NCI-H2196 treated with DMSO at 0.1 percent for 48 hours (cell line): ENCODE results near the gene IGF2BP3.
"Not testable (repeated sequence)": the region's sequence is repeated elsewhere in the genome, so short reads cannot be mapped to it uniquely, and the experiment has no call there.

Experiments
- DNase-seq: peaks from one replicate; lab custom pipeline; 2025; ENCODE audit not compliant: unreplicated experiment; lab: John Stamatoyannopoulos, UW

Gene IGF2BP3

DNA sequence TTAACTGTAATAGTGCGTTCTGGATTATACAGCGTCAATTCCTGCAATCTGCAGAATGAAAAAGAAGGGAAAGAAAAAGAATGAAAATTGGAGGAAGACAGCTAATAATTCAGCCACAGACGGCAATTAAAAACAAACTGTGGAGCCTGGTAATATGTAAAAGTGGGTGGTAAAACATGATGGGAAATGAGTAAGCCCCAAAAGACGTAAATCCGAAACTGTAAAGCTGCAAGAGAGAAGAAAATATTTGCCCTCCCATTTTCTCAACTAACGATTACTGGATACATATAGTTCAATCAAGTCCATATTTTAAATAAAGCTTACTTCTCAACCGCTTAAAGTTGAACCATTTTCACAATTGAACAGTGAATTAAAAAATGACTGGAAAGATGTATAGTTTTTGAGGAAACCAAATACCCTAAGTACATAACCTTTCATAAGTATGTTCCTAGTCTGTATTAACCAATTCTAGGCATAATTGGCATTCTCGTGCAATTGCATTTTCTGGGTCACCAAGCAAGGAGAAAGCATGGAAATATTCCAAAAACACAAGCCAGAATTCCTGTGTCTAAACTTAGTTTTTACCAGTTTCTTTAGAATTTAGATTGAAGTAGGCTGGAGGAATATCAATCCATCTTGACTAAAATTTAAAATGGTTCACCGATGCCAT lies 126.3 kb downstream of the IGF2BP3 start:
- no peak for DNase-seq

DNA sequence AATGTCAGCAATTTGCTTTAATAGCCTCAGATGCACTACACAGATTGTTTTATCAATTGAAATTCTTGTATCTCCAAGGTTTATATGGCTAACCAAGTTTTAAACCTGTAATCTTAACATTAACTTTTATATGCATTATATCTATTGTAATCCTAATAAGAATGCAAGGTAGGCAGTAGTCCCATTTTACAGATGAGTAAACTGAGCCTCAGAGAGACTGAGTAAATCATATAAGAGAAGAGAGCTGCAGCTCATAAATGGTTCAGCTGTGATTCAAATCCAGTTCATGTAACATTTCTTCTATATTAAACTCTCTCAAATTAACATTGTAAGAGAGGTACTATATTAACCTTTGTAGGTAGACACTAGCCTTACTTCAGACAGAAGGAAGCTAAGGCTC lies 127.2 kb downstream of the IGF2BP3 start:
- DNase-seq: no peak

DNA sequence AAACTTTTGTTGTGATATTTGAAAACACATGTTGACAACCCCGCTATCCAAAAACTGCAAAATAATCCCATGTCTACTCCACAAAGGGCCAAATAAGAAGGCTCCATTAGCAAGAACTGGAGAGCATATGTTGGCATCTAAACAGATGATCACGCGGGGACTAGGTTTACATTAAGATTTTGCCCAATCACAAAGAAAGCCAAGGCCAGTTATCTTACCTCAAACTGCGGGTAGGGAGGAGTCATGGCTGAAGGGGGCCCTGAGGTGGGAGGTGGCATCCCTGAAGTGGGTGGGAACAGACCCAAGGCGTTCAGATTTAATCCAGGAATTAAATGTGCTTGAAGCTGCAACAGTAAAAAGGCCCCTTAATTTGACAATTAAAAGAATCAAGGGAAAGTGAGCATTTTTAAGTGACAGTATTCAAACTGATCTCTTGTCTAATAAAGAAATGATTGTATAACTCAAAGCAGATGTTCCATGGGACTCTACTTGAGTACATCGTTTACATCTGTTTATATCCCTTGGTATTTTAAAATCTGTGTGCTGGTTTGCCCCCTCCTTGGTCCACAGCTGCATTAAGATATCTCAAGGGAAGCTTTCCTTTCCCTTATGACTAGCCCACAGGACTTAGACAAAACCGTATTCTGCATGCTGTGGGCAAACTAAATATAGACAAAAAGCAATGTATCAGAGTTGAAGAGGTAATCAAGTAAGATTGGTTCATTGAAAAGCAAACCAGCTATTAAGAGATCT lies 128.3 kb downstream of the IGF2BP3 start:
- no peak for DNase-seq

DNA sequence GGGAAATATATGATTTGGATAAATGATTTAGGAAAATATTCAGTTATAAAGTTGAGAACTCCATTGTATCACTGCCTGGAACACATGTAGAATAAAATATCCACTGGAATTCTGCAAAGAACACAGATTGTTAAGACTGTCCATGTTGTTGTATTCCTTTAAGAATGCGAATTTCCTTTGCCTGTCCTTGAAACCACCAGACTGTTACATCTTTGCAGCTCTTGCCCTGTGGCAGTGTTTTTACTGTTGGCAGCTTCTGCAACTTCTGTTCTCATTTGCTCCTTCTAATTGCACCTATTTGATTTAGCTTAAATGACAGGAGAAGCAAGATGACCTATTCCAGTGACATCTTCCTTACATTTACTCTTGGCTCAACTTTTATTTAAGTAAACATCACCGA lies 131.4 kb downstream of the IGF2BP3 start:
- DNase-seq: no peak

DNA sequence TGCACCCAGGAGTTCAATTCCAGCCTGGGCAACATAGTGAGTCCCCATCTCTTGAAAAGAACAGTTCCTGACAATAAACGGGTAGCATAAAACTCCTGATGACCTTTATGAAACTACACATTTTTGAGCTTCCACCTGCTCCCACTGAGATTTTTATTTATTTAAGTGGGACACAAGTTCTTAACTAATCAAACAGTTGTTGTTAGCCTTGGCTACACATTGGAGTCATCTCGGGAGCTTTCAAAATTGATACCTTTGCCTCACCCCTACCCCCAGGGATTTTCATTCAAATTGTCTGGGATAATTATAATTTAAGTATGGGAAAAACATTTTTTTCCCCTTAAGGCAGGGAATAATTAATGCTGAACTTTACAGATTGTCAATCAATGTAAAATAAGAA lies 131.9 kb downstream of the IGF2BP3 start:
- DNase-seq: no peak

DNA sequence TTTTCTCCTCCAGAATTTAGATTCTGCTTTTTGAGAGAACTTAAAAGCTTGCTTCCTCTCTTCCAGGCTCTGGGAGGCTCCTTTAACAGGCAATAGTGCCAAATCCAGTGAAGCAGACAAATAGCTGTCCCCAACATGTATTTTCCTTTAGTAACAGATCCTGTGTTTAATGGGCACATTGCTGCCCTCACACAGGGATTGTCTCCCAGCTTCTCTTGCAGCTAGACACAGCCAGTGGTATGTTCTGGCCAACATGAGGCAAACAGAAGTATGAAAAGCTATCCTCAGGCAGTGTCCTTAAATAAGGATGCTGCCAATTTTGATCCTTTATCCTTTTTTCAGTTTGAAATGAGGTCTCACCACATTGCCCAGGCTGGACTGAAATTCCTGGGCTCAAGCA lies 132.9 kb downstream of the IGF2BP3 start:
- DNase-seq: no peak

DNA sequence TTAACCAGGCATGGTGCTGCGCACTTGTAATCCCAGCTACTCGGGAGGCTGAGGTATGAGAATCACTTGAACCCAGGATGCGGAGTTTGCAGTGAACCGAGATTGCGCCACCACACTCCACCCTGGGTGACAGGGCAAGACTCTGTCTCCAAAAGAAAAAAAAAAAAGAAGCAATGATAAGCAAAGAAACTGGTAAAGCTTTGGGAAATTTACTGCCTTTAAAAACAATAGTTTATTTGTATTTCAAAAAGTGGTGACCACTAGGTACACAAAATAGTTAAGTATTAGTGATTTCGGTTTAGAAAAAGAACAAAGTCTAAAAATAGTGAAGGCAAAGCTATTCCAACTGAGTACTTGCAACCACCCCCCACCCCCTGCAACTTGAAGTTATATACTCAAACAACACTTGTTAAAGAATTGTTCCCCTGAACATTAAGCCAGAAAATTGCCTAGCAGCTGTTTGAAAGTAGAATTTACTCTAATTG lies 133.4 kb downstream of the IGF2BP3 start:
- DNase-seq: no peak

DNA sequence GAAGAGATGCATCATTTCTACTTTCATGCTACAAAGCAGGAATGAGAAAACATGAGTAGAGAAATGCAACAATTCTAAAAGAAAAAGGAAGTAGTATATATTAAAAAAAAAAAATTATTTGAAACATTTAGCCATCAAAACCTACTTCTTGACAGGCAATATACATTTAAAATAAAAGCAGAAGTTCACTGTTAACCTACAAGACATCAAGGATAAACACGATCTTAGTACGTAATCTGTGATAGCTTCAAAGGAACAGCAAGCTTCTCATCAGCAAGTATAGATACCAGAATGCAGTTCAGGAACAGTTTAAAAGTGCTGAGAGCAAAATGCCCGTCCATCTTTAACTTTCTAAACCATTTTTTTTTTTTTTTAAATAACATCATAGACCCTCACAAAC lies 134.2 kb downstream of the IGF2BP3 start:
- no peak for DNase-seq

DNA sequence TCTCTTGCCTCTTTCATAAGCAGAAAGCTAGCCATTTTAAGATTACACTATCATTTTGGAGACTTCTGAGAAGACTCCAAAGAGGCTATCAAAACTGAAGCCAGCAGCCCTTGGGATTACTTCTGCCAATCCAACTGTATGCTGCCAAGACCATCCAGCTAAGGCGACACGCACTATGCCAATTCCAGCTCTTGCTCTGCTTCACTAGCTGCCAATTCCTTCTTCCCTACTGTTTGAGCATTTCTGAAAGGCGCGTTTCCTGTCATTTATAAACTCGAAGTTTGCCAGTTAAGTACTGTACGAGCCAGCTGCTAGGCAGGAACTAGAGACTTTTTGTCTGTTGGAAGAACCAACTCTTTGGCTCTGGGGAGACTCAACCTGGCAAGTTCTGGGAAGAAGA lies 134.7 kb downstream of the IGF2BP3 start:
- DNase-seq: no peak

DNA sequence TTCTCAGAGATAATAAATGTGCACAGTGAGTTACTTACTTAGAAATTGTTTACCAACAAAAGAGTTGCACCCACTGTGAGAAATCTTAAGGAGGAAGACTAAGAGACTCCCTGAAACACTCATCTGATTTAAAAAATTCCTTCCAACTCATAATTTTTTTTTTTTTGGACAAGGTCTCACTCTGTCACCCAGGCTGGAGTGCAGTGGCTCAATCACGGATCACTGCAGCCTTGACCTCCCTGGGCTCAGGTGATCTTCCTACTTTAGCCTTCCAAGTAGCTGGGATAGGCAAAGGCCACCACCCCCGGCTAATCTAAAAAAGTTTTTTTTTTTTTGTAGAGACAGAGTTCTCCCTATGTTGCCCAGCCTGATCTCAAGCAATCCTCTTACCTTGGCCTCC lies 135.2 kb downstream of the IGF2BP3 start:
- no peak for DNase-seq

DNA sequence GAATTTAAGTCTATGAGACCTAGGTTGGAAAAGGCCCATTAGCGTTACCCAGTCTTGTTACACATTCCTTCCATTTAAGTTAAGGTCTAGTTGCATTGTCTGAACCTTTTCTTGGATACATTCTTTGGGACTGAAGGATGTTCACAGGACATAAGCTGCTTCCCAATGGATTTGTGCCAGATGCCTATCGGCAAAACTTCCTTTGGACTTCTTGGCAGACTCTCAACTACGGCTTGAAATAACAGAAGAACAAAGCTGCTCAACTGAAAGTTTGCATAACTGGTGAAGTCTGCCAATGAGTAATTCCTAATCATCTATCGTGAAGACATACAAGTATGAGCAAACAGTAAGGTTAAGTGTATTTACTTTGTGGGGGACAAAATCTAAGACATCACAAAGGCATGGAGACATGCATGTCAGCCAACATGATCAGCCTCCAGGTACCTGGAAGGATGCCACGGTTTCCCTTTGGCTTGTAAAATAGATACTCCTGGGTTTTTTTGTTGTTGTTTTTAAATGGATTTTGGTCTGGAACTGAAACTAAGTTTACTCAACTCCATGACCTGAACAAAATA lies 135.7 kb downstream of the IGF2BP3 start:
- DNase-seq: peak; percentile 45

DNA sequence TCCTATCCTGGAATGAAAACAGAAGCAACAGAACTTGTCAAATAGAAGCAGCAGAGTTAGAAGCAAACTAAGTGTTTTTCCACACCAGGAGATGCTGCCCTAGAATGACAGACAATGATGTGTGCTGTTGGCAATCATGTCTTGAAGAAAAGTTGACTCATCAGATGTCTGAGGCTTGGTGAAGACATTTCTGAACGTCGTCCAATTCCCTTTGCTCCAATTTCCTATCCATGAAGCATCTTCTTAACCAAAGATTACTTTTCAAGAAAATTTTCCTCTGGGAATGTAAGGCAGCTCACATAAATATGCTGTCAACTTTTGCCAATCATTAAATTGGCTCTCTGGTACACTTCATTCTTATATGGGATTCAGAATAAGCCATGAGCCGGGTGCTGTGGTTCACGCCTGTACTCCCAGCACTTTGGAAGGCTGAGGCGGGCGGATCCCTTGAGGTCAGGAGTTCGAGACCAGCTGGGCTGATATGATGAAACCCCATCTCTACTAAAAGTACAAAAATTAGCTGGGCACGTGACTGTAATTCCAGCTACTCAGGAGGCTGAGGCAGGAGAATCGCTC lies 136.5 kb downstream of the IGF2BP3 start:
- DNase-seq: no peak

DNA sequence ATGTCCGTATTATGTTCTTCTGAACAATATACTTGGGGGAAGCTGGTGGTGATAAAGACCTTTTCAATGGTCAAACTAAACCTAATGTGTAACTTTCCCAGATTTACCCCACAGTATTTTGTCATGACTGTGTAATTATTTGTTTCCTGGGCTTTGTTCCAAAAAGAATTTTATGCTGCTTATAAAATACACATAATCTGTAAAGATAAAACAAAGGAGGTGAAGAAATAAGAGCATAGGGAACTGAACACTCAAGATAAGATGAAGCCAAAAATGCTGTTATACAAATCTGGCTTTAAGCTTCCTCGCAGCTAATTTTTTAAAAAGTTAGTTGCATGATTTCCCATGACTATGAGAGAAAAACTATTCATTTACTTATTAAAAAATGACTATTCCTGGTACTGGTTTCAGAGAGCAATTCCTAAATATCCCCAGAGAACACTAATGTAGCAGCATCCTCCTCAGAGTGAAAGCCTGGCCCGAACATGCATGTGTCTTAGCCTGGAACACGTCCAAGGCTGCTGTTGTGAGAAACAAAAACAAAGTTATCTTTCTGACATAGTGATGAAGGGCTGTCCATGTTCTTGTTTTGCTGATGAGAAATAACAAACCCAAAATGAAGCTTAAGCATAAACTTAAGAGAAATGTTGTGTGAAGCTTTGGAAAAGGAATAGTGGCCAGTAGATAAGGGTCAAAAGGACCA lies 137.2 kb downstream of the IGF2BP3 start:
- DNase-seq: no peak

DNA sequence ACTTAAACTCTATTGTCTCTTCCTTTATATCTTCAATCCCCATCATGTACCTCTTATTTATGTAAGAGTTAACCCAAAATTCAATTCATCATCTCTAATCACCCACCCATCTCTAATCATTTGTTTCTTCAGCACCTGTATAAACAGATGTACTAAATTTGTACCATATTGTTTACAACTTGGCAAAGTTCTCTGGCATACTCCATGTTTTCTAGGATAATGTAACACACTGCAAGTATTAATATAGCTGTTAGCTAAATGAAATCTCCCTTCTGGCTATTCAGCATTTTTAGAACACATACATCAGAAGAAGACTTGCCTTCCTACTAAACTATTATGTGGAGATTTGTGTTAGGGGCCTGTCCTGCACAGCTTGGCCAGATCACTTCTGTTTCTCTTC lies 138.1 kb downstream of the IGF2BP3 start:
- no peak for DNase-seq

DNA sequence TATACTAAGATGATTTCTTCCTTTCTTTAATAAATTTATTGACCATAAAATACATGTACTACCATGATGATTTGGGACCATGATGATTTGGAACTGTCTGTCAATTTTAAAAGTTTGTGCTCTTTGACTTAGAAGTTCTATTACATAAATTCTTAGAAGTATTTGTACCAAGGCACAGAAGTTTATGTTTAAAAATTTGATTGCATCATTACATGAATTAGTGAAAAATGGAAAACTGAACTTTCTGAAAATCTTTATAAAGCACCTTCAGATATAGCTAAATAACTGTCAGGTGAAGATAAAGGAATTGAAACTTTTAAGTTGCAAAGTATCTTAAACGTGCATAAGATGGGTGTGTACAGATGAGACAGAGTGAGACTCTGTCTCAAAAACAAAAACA lies 139.2 kb downstream of the IGF2BP3 start:
- no peak for DNase-seq

DNA sequence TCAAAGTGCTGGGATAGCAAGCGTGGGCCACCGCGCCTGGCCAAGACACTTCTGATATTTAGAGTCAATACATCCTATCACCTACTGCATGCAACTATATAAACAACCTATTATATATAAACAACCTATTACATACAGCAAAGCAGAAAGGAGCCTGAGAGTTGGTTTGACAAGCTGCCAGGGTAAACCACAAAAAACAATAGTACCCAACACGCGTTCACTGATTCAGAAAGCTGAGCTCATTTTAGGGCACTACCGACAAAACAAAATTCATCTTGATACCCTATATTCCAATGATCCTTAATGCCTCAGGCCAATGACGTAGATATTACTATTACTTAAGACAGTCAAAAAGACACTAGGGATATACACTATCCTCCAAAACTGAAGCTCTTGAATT lies 154.9 kb downstream of the IGF2BP3 start:
- DNase-seq: no peak

DNA sequence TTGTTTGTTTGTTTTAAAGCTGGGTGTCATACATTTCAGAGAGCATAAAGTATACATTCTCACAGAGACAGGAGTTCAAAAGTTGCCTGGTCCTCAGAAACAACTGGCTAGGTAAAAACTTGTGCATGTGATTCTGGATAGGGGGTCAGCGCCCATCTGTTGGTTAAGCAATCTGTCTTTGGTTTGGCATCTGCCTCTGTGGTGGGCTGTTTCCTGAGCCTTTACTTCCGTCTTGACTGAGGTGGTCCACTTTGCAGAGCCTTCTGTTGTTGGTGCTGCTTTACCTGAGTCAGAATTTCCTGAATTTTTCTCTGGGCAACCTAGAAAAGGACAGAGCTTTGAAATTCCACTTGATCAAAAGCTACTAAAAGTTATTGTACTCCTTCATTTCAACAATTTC lies 158.2 kb downstream of the IGF2BP3 start:
- not testable (repeated sequence) for DNase-seq

DNA sequence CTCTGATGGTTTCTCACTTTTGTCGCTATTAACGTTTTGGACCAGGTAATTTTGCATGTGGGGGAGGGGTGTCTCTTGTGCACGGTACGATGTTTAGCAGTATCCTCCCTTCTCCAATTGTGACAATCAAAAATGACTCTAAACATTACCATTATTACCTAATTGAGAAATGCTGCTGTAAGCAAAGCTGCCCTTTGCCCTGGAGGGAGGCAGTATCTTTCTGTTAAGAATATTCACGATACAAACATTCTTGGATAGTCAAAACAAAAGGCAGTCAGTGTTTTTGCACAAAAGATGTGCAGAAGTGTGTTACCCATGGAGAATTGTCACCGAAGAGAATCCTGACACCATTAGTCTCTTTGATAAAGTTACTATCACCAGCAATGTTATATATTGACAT lies 161.5 kb downstream of the IGF2BP3 start:
- no peak for DNase-seq

DNA sequence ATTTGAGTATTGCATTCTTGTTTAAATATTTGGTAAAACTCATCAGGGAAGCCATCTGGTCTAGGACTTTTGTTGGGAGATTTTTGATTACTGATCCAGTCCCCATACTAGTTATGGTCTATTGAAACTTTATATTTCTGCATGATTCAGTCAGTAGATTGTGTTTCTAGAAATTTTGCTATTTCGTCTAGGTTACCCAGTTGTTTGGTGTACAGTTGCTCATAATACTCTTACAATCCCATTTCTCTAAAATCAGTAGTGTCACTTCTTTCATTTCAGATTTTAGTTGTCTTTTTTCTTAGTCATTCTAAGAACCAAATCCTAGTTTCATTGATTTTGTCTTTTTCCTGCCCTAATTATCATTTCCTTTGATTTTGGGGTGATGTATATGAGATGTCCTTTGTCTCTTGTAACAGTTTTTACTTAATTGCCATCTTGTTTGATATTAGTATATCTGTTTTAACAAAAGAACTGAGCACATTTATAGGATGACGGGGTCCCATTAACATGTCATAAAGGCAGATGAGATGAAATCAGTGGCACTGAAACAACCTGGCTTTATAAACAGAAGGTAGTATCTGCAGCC lies 163.3 kb downstream of the IGF2BP3 start:
- no peak for DNase-seq

DNA sequence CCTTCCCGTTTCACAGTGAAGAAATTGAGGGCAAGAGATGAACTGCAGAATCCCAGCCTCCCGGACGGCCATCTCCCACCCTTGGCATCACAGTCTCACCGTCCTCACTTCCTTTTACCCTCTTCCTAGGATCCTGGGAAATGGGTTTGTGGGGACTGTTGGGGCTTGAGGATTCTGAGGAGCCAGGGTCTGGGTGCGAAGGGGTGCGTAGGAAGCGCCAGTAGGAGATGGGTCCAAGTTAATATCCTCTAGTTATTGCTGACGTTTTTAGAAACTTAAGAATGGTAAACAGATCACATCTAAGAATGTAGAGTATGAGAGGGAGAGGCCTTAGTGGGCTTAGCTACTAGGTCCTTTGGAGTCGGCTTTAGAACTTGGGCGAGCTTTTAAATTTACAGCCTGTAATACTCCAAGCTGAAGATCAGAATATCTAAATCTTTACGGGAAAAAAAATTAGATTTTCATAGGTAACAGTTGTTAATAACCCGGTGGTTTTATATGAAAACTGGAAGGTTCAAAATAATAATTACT lies 170.5 kb downstream of the IGF2BP3 start:
- DNase-seq: no peak
